Measurements from ENCODE around the gene ADGRV1. TPM values are rescaled to one million over a fixed set of nuclear protein-coding genes. Genes with fewer than 3 reads are reported as not detected.
"Not testable (repeated sequence)": the region's sequence is repeated elsewhere in the genome, so short reads cannot be mapped to it uniquely, and the experiment has no call there.

Gene ADGRV1
- total RNA-seq, 1 donor, result 0.18 TPM

DNA sequence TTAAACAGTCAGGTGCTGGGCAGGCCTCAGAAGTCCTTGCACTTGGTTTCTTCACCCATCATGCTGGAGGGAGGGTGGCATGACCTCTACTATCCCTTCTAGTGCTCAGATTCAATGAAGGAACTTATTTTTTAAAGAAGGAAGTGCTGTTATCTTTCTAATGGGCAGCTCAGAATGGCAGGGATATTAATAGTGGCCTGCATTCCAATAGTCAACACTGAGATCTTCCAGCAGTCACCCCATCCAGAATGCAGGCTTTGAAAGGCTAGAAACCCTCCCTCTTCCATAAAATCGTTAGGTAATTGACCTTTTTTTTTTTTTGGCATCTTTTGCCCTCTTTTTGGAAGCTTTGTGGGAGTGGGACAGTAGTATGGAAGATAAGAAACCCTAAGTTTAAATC is 499.6 kb downstream of the ADGRV1 start:
- DNase-seq (ENCODE audit: low read depth), result no peak
- no peak overlapping the region for H3K4me3 ChIP-seq (ENCODE audit: low read depth, low read length)
- TF ChIP-seq, protein P1, sequence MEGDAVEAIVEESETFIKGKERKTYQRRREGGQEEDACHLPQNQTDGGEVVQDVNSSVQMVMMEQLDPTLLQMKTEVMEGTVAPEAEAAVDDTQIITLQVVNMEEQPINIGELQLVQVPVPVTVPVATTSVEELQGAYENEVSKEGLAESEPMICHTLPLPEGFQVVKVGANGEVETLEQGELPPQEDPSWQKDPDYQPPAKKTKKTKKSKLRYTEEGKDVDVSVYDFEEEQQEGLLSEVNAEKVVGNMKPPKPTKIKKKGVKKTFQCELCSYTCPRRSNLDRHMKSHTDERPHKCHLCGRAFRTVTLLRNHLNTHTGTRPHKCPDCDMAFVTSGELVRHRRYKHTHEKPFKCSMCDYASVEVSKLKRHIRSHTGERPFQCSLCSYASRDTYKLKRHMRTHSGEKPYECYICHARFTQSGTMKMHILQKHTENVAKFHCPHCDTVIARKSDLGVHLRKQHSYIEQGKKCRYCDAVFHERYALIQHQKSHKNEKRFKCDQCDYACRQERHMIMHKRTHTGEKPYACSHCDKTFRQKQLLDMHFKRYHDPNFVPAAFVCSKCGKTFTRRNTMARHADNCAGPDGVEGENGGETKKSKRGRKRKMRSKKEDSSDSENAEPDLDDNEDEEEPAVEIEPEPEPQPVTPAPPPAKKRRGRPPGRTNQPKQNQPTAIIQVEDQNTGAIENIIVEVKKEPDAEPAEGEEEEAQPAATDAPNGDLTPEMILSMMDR (IDR thresholded peaks at IDR 0.05; ENCODE audit: insufficient read depth, low read length), result no peak

DNA sequence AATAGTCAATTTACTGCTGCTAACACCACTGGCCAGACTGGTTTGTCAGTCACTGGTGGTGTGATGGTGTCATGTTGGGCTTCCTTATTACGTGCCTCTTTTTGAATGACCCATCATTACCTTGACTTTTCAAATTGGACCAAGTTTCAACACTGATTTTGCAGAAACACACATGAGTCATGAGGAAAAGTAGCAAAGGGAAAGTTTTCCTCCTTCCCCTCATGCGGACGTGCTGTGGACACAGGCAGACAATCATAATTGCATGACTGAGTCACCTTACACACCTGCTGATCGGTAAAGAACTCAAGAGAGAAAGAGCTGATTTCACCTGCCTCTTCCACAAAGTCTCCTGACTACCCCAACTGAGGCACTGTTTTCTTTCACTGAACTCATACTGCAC is 500.0 kb downstream of the ADGRV1 start:
- no peak for DNase-seq (ENCODE audit: low read depth)
- TF ChIP-seq, protein P1 (IDR thresholded peaks at IDR 0.05; ENCODE audit: insufficient read depth, low read length), result no peak
- H3K4me3 ChIP-seq (ENCODE audit: low read depth, low read length), result no peak overlapping the region

DNA sequence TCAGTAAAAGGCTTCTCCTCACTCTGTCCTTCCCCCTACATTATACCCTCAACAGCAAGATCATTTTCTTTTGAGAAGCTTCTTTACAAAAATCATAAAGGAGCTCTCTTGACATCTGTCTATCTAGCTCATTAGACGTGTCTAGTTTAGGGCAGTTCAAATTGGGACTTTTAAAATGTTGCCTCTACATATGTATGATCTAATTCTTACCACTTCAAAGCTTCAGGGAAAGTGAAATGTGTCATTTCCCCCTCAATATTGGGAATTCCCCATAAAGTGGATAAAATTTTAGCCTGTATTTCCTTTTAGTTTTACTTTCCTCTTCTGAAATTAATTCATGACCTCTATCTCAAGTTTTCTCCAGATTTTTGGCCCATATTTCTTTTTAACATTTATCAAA is 500.8 kb downstream of the ADGRV1 start:
- TF ChIP-seq, protein P1 (IDR thresholded peaks at IDR 0.05; ENCODE audit: insufficient read depth, low read length), result no peak
- no peak for DNase-seq (ENCODE audit: low read depth)
- H3K4me3 ChIP-seq (ENCODE audit: low read depth, low read length), result no peak overlapping the region

DNA sequence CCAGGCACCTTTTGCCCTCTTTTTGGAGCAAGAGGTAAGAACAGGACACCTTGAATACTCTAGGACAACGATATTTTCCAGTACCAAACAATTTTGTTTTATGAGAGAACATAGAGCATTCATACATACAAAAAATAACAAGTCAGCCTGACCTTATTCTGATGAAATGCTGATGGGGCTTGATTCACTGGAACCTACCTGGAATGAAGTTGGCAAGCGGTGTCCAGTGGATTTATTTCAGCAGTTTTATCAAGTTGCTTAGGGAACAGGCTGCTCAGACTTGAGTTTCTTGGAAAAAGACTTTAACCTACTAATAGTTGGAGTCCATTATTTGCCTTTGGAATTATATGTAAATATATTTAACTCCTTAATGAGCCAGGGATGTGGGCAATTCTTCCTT is 502.5 kb downstream of the ADGRV1 start:
- no peak overlapping the region for H3K4me3 ChIP-seq (ENCODE audit: low read depth, low read length)
- DNase-seq (ENCODE audit: low read depth), result no peak
- TF ChIP-seq, protein P1 (IDR thresholded peaks at IDR 0.05; ENCODE audit: insufficient read depth, low read length), result no peak

DNA sequence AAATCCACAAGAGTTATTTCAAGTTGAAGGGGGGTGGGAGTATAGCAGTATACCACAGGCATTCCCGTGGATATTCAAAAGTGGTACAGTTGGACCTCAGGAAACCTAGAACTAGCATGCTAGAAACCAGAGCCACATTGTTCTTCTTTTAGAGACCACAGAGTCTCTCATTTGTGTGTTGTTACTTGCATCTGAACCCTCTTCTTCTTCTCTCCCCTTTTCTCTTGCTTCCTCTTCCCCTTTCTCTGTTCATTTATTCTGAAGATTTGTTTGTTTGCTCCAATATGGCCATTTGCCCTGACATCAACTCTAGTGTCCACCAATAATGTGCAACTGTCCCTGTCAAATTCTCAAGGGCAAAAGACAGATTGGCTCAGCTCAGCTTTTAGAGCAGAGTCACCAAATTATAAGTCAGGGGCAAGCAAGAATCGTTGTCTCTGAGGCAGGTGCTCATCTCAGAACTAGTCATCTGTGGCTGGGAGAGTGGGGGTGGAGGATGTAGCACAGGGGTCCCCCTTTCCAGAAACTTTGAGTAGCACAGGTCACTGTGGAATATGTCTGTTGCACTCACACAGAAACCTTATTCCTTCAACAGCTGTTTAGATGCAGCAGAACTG is 503.5 kb downstream of the ADGRV1 start:
- TF ChIP-seq, protein P1 (IDR thresholded peaks at IDR 0.05; ENCODE audit: insufficient read depth, low read length), result no peak
- H3K4me3 ChIP-seq (ENCODE audit: low read depth, low read length), result no peak overlapping the region
- DNase-seq (ENCODE audit: low read depth), result no peak

DNA sequence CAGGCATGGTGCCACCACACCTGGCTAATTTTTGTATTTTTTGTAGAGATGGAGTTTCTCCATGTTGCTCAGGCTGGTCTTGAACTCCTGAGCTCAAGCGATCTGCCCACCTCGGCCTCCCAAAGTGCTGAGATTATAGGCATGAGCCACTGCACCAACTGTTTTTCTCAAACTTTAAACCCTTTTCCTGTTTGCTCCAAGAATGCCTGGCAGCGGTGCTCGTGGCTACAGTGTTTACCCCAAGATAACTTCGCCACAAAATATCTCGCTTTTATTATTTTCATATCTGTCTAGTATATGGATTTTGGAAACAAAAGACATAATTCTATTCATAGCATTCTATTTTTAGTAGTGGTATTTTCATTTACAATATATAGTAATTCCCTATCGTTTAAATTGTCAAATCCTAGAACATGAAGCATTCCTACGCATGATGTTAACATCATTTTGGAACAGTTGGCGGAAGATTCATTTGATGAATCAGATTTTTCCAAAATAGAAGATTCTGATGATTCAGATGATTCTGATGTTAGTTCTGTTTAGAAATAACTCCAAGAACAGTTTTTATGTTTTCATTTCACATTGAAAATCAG is 504.6 kb downstream of the ADGRV1 start:
- not testable (repeated sequence) for H3K4me3 ChIP-seq (ENCODE audit: low read depth, low read length)
- DNase-seq (ENCODE audit: low read depth), result peak; percentile 77

DNA sequence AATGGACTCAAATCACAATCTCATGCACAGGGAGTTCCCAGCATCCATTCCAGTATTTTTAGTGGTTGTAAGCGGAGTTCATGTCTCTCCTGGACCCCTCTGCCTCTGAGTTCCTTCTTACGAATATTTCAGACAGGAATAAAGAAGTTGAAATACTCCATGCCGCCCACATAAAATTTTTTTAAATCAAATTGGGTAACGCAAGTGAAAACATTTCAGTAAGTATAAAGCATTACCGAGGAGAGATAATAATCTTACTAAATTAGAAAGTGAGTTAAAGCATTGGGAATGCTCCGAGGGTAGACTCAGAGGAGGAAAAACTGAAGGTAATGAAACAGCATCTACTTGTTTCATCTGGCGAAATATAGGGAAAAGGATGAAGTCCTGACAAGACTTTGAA is 506.9 kb downstream of the ADGRV1 start:
- H3K4me3 ChIP-seq (ENCODE audit: low read depth, low read length), result no peak overlapping the region
- no peak for DNase-seq (ENCODE audit: low read depth)
- TF ChIP-seq, protein P1 (IDR thresholded peaks at IDR 0.05; ENCODE audit: insufficient read depth, low read length), result no peak
